HCT116 (cell line): ENCODE results near the gene LMO7. TPM values are rescaled to one million over a fixed set of nuclear protein-coding genes. Genes with fewer than 3 reads are reported as not detected.

Experiments
- ATAC-seq: fragments of 200-7000 bp; cut with Tn5 transposase; 2 replicates; pipeline ENCODE4 v1.9.1; 2020; ENCODE audit warnings: mild to moderate bottlenecking, moderate library complexity
- BruUV-seq: library from RNA; stranded (reverse); fragments of 400-500 nt; replicated peaks from 2 replicates; lab custom pipeline; 2021; lab: Mats Ljungman, UMichigan
- CTCF ChIA-PET: fragments of 300-600 bp; sonication (Branson Sonifier 250); formaldehyde crosslinking; loops from one replicate; lab custom pipeline; 2021; ENCODE audit warnings: antibody characterized with exemption; lab: Charles Lee
- POLR2A ChIA-PET: fragments of 300-600, 350-600 bp; sonication (Branson Sonifier 250); formaldehyde crosslinking; loops from one replicate; lab custom pipeline; 2021; ENCODE audit warnings: antibody characterized with exemption; lab: Charles Lee
- RAD21 ChIA-PET, 2 experiments: fragments of 300-600 bp; sonication (Branson Sonifier 250); formaldehyde crosslinking; loops; one replicate each; lab custom pipeline; 2023; ENCODE audit warnings: low total read pairs in 2 of 2; ENCODE audit not compliant: uncharacterized antibody in 2 of 2, unreplicated experiment in 2 of 2, low non-redundant PET in 1 of 2; lab: Charles Lee
- DNase-seq: peaks from one replicate; pipeline ENCODE4 v3.0.0-alpha.2; 2010; ENCODE audit warnings: low read depth, low spot score
- H2AFZ ChIP-seq: fragments of 200-600 bp; shearing (Covaris generic), sonication (generic); 2 replicates; pipeline ENCODE4 v1.6.1; 2017; ENCODE audit warnings: low read depth, mixed run types, mixed read lengths, antibody characterized with exemption, low read length; ENCODE audit not compliant: poor library complexity, severe bottlenecking
- H3K27ac ChIP-seq: 2 replicates; pipeline ENCODE4 v1.5.1; 2012; ENCODE audit warnings: low read depth, low read length
- H3K27me3 ChIP-seq: fragments of 200-600 bp; sonication (generic); 2 replicates; pipeline ENCODE4 v1.6.1; 2016; ENCODE audit warnings: mixed run types, low read length, mixed read lengths; ENCODE audit not compliant: insufficient read depth
- H3K36me3 ChIP-seq, 2 experiments: fragments of 200-500 bp in 1 of 2; fragments of 200-600 bp in 1 of 2; sonication (Bioruptor generic) in 1 of 2; sonication (generic) in 1 of 2; 2 replicates each; pipeline versions ENCODE4 v1.5.1 to v1.6.1; 2014 to 2016; ENCODE audit warnings: low read length in 2 of 2, inconsistent platforms in 1 of 2, mixed read lengths in 1 of 2, mixed run types in 1 of 2; ENCODE audit not compliant: insufficient read depth in 2 of 2, control insufficient read depth in 1 of 2
- H3K4me1 ChIP-seq, 2 experiments: fragments of 200-600 bp in 1 of 2; sonication (generic) in 1 of 2; 2 replicates each; pipeline versions ENCODE4 v1.5.1 to v1.6.1; 2012 to 2017; ENCODE audit warnings: low read length in 2 of 2, inconsistent platforms in 1 of 2, mild to moderate bottlenecking in 1 of 2, mixed read lengths in 1 of 2, mixed run types in 1 of 2, moderate library complexity in 1 of 2; ENCODE audit not compliant: insufficient read depth in 2 of 2, control insufficient read depth in 1 of 2
- H3K4me2 ChIP-seq: fragments of 200-600 bp; sonication (generic); 2 replicates; pipeline ENCODE4 v1.6.1; 2017; ENCODE audit warnings: mixed run types, low read length, mixed read lengths
- H3K4me3 ChIP-seq, 2 experiments: fragments of 200-600 bp in 1 of 2; sonication (generic) in 1 of 2; replicated peaks in 1 of 2; 2 replicates each; pipeline ENCODE4 v1.5.1; 2011 to 2016; ENCODE audit warnings: low read length in 2 of 2, control low read depth in 1 of 2, low read depth in 1 of 2, mild to moderate bottlenecking in 1 of 2, mixed read lengths in 1 of 2, mixed run types in 1 of 2
- H3K79me2 ChIP-seq: fragments of 200-600 bp; sonication (generic); 2 replicates; pipeline ENCODE4 v1.6.1; 2017; ENCODE audit warnings: mild to moderate bottlenecking, mixed run types, low read length, moderate library complexity, mixed read lengths; ENCODE audit not compliant: insufficient read depth
- H3K9ac ChIP-seq: fragments of 200-600 bp; sonication (generic); 2 replicates; pipeline ENCODE4 v1.6.1; 2016; ENCODE audit warnings: low read length, mixed read lengths
- H3K9me2 ChIP-seq: fragments of 200-600 bp; sonication (generic), shearing (Covaris generic); 2 replicates; pipeline ENCODE4 v1.6.1; 2017; ENCODE audit warnings: mixed run types, mild to moderate bottlenecking, moderate library complexity; ENCODE audit not compliant: insufficient read depth
- H3K9me3 ChIP-seq, 2 experiments: fragments of 200-500 bp in 1 of 2; fragments of 200-600 bp in 1 of 2; sonication (Bioruptor generic) in 1 of 2; sonication (generic) in 1 of 2; 2 replicates each; pipeline ENCODE4 v1.6.1; 2014 to 2017; ENCODE audit warnings: low read length in 2 of 2, mixed read lengths in 2 of 2, inconsistent platforms in 1 of 2, low read depth in 1 of 2, mild to moderate bottlenecking in 1 of 2, mixed run types in 1 of 2, moderate library complexity in 1 of 2; ENCODE audit not compliant: control insufficient read depth in 1 of 2, insufficient read depth in 1 of 2
- H4K20me1 ChIP-seq: fragments of 200-600 bp; sonication (generic), shearing (Covaris generic); 2 replicates; pipeline ENCODE4 v1.6.1; 2017; ENCODE audit warnings: mixed run types, mild to moderate bottlenecking, moderate library complexity; ENCODE audit not compliant: insufficient read depth
- CBX3 ChIP-seq: IDR thresholded peaks from 2 replicates; pipeline ENCODE4 v1.6.1; 2012; ENCODE audit warnings: low read depth
- CEBPB ChIP-seq: IDR thresholded peaks from 2 replicates; pipeline ENCODE4 v1.6.1; 2012; ENCODE audit warnings: low read depth
- CTCF ChIP-seq, 3 experiments: fragments of 200-600 bp in 1 of 3; sonication (generic) in 1 of 3; IDR thresholded peaks in 2 of 3; conservative IDR thresholded peaks in 1 of 3; 2 replicates each; pipeline ENCODE4 v1.5.1; 2012 to 2017; ENCODE audit warnings: low read depth in 2 of 3, low read length in 2 of 3, antibody characterized with exemption in 1 of 3, borderline replicate concordance in 1 of 3, control low read depth in 1 of 3, mild to moderate bottlenecking in 1 of 3, mixed read lengths in 1 of 3, mixed run types in 1 of 3, moderate library complexity in 1 of 3; ENCODE audit not compliant: insufficient read depth in 1 of 3
- EGR1 ChIP-seq: IDR thresholded peaks from 2 replicates; pipeline ENCODE4 v1.6.1; 2012; ENCODE audit warnings: low read depth
- ELF1 ChIP-seq: IDR thresholded peaks from 2 replicates; pipeline ENCODE4 v1.6.1; 2012; ENCODE audit warnings: low read depth, borderline replicate concordance
- EZH2 ChIP-seq: fragments of 200-600 bp; sonication (generic); IDR thresholded peaks from 2 replicates; pipeline ENCODE4 v1.6.1; 2017; ENCODE audit warnings: antibody characterized with exemption, mixed run types
- JUND ChIP-seq: IDR thresholded peaks from 2 replicates; pipeline ENCODE4 v1.6.1; 2012
- POLR2A ChIP-seq: IDR thresholded peaks from 2 replicates; pipeline ENCODE4 v1.7.0; 2011; ENCODE audit warnings: borderline replicate concordance; ENCODE audit not compliant: insufficient read depth, insufficient read length; ENCODE audit errors: extremely low read depth
- RAD21 ChIP-seq: IDR thresholded peaks from 2 replicates; pipeline ENCODE4 v1.6.1; 2012; ENCODE audit warnings: low read depth, mild to moderate bottlenecking
- REST ChIP-seq: IDR thresholded peaks from 2 replicates; pipeline ENCODE4 v1.6.1; 2012; ENCODE audit warnings: low read depth
- SIN3A ChIP-seq: IDR thresholded peaks from 2 replicates; pipeline ENCODE4 v1.6.1; 2012; ENCODE audit warnings: low read depth
- SP1 ChIP-seq: IDR thresholded peaks from 2 replicates; pipeline ENCODE4 v1.6.1; 2012; ENCODE audit warnings: low read depth
- YY1 ChIP-seq: IDR thresholded peaks from 2 replicates; pipeline ENCODE4 v1.6.1; 2011; ENCODE audit warnings: low read length, low read depth, moderate library complexity, mild to moderate bottlenecking; ENCODE audit not compliant: insufficient replicate concordance; ENCODE audit errors: extremely low read depth
- ZFX ChIP-seq: fragments of 450-650 bp; IDR thresholded peaks from 2 replicates; pipeline ENCODE4 v1.6.1; 2017
- ZNF274 ChIP-seq: fragments of 200-500 bp; sonication (Bioruptor generic); IDR thresholded peaks from 2 replicates; pipeline ENCODE4 v1.6.1; 2014; ENCODE audit warnings: mild to moderate bottlenecking, low read depth, low read length, inconsistent platforms
- intact Hi-C: fragments of 100-400 bp; cut with micrococcal nuclease; formaldehyde crosslinking; loops from 2 replicates; pipeline ENCODE4 v1.10.0; 2022
- total RNA-seq: library from RNA; stranded (reverse); gene quantifications from one replicate; pipeline ENCODE4 v1.2.1, GENCODE V29; 2021; ENCODE audit not compliant: unreplicated experiment

Gene LMO7
- total RNA-seq, 1 experiment from 2014 or later, result 8.1 TPM

DNA sequence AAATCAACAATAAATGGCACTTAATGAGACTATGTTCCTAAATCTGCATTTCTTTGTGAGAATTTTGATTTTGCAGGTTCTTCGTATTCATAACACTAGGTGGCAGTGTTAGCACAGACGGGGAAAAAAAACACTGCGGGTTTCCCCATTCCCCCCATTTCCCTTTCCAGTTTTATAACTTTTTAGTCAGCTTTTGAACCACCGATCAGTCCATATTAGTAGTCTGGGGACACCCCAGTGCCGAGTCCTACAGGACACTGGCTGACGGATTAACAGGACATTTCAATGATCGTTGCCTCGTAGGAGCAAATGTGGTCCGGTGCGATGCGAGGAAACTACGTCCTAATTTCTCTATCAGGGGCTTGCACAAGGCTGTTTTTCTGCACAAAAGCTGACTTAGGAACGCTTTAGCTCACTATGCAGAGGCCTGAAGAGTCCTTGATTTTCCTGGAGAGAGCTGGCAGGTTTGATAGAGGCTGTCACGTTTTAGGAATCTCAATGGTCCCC lies 234.3 kb downstream of the LMO7 start:
- no peak for TF ChIP-seq CBX3
- peak; percentile 62 for TF ChIP-seq RAD21
- TF ChIP-seq ELF1, result no peak
- no peak for TF ChIP-seq SIN3A
- peak; percentile 31 to 83 (median 70); a peak in 5 of 6 replicates for TF ChIP-seq CTCF (IDR thresholded peaks at IDR 0.05 in 2 of 3, conservative IDR thresholded peaks at IDR 0.05 in 1 of 3; ENCODE audit: borderline replicate concordance in 1 of 3, insufficient read depth in 1 of 3, low read depth in 2 of 3, low read length in 2 of 3)
- no peak for TF ChIP-seq EGR1
- Histone ChIP-seq H3K4me2 (peak overlapping the region; percentile 24; the same call in 1 of the 2 replicates), H3K27me3 (no peaks in the 10 kb centered on the region), H3K4me1 (no peaks in the 10 kb centered on the region), H3K9me2 (no peaks in the 10 kb centered on the region), H3K9ac (no peak overlapping the region), H2AFZ (peak overlapping the region; percentile 94), H3K9me3 (no peaks in the 10 kb centered on the region), H3K4me3 (no peak overlapping the region), H3K36me3 (no peaks in the 10 kb centered on the region), H3K79me2 (no peaks in the 10 kb centered on the region), H3K27ac (no peak overlapping the region), H4K20me1 (no peaks in the 10 kb centered on the region)
- ChIA-PET CTCF (interaction anchor here (0.7 to 2.0 kb wide), 7 partner anchors 12 to 1033 kb away, joined by 3 to 13 read pairs (median 4); no protein-coding TSS in a partner anchor), RAD21 (no interaction called here), POLR2A (no interaction called here)
- intact Hi-C loops, result loop anchor here (5.0 kb wide), 1 partner anchor 173 kb away; no protein-coding TSS in a partner anchor
- DNase-seq (no peak), ATAC-seq (peak; percentile 53; the same call in 1 of the 2 replicates)
- BruUV-seq, result no TSS peak

DNA sequence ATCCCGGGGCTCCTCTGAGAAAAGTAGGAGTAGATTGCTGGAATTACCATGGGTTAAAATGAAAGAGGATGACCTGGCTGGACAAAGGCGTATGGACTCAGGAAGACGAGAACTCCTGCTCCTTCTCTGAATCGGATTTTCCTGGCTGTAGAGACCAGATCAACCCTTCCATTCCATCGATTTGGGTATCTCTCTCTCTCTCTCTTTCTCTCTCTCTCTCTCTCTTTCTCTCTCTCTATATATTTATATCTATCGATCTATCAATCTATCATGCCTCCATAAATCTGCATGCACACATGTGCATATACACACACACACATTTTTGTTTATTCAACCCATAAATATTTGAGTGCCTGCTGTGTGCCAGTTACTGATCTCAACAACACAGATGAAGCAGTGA lies 234.9 kb downstream of the LMO7 start:
- ChIA-PET CTCF (interaction anchor here (1.4 to 1.6 kb wide), 3 partner anchors 12 to 175 kb away, joined by 3 to 13 read pairs (median 4); no protein-coding TSS in a partner anchor), POLR2A (no interaction called here), RAD21 (no interaction called here)
- Histone ChIP-seq H4K20me1 (no peaks in the 10 kb centered on the region), H3K79me2 (no peaks in the 10 kb centered on the region), H3K4me1 (no peaks in the 10 kb centered on the region), H3K9me3 (no peaks in the 10 kb centered on the region), H3K36me3 (no peaks in the 10 kb centered on the region), H3K4me3 (no peak overlapping the region), H3K27me3 (no peaks in the 10 kb centered on the region), H3K27ac (no peak overlapping the region), H3K9ac (no peak overlapping the region), H3K9me2 (no peaks in the 10 kb centered on the region), H2AFZ (no peak overlapping the region), H3K4me2 (no peak overlapping the region)
- intact Hi-C loops, result loop anchor here (5.0 kb wide), 1 partner anchor 174 kb away; no protein-coding TSS in a partner anchor
- DNase-seq (no peak), ATAC-seq (no peak)
- BruUV-seq, result no TSS peak
- no peak for TF ChIP-seq SIN3A
- TF ChIP-seq JUND, result no peak
- TF ChIP-seq SP1, result no peak
- no peak for TF ChIP-seq ZNF274
- TF ChIP-seq ZFX, result no peak
- no peak for TF ChIP-seq ELF1
- no peak for TF ChIP-seq CBX3
- no peak for TF ChIP-seq EGR1
- TF ChIP-seq EZH2, result no peak
- TF ChIP-seq CEBPB, result no peak
- TF ChIP-seq POLR2A, result no peak
- no peak for TF ChIP-seq REST
- no peak for TF ChIP-seq RAD21
- no peak for TF ChIP-seq YY1
